Keratinocyte (primary cell): ENCODE data around the gene FAM43B. TPM values are rescaled to one million over a fixed set of nuclear protein-coding genes. Genes with fewer than 3 reads are reported as not detected.

ENCODE experiments used
- DNase-seq: peaks from one replicate; pipeline ENCODE4 v3.0.0-alpha.2; 2011; ENCODE audit warnings: low read depth, missing footprints, low spot score
- FAIRE-seq: peaks from 2 replicates; lab custom pipeline; 2011; peaks lifted over from hg19 to GRCh38; lab: Jason Lieb, UNC
- H2AFZ ChIP-seq: 2 replicates; pipeline ENCODE4 v1.6.0; 2012; ENCODE audit warnings: low read length, control low read depth, inconsistent platforms; ENCODE audit not compliant: control insufficient read depth
- H3K27ac ChIP-seq: 2 replicates; pipeline ENCODE4 v1.5.1; 2011; ENCODE audit warnings: low read length; ENCODE audit not compliant: control insufficient read depth, insufficient read depth
- H3K27me3 ChIP-seq: 3 replicates; pipeline ENCODE4 v1.6.0; 2011; ENCODE audit warnings: low read length; ENCODE audit not compliant: control insufficient read depth, insufficient read depth; ENCODE audit errors: extremely low read depth
- H3K36me3 ChIP-seq, 2 experiments: 2 replicates in 1 of 2; 3 replicates in 1 of 2; pipeline ENCODE4 v1.5.1; 2011; ENCODE audit warnings: low read length in 2 of 2, mild to moderate bottlenecking in 1 of 2; ENCODE audit not compliant: control insufficient read depth in 2 of 2, insufficient read depth in 2 of 2; ENCODE audit errors: extremely low read depth in 1 of 2
- H3K4me1 ChIP-seq: 3 replicates; pipeline ENCODE4 v1.5.1; 2011; ENCODE audit warnings: low read length; ENCODE audit not compliant: control insufficient read depth, insufficient read depth; ENCODE audit errors: extremely low read depth
- H3K4me2 ChIP-seq: 3 replicates; pipeline ENCODE4 v1.6.0; 2011; ENCODE audit warnings: low read depth, low read length; ENCODE audit not compliant: control insufficient read depth, insufficient read depth; ENCODE audit errors: extremely low read depth
- H3K4me3 ChIP-seq, 3 experiments: fragments of 200-600 bp in 1 of 3; sonication (generic) in 1 of 3; 2 replicates in 2 of 3; 3 replicates in 1 of 3; pipeline ENCODE4 v1.5.1; 2011 to 2016; ENCODE audit warnings: low read length in 3 of 3, mild to moderate bottlenecking in 3 of 3, control low read depth in 2 of 3, inconsistent platforms in 1 of 3, low read depth in 1 of 3, mixed read lengths in 1 of 3, mixed run types in 1 of 3, moderate library complexity in 1 of 3; ENCODE audit not compliant: control insufficient read depth in 2 of 3, insufficient read depth in 2 of 3; ENCODE audit errors: extremely low read depth in 1 of 3
- H3K79me2 ChIP-seq: 2 replicates; pipeline ENCODE4 v1.6.0; 2012; ENCODE audit warnings: low read length; ENCODE audit not compliant: control insufficient read depth, insufficient read depth
- H3K9ac ChIP-seq: 3 replicates; pipeline ENCODE4 v1.6.0; 2011; ENCODE audit warnings: low read length; ENCODE audit not compliant: control insufficient read depth, insufficient read depth; ENCODE audit errors: extremely low read depth
- H3K9me1 ChIP-seq: 3 replicates; pipeline ENCODE4 v1.6.0; 2011; ENCODE audit warnings: low read length; ENCODE audit not compliant: control insufficient read depth, insufficient read depth; ENCODE audit errors: extremely low read depth
- H3K9me3 ChIP-seq: 2 replicates; pipeline ENCODE4 v1.5.1; 2012; ENCODE audit warnings: low read depth, low read length; ENCODE audit not compliant: control insufficient read depth
- H4K20me1 ChIP-seq: 3 replicates; pipeline ENCODE4 v1.6.0; 2011; ENCODE audit warnings: low read length; ENCODE audit not compliant: control insufficient read depth, insufficient read depth; ENCODE audit errors: extremely low read depth
- EZH2 ChIP-seq: IDR thresholded peaks from one replicate; pipeline ENCODE4 v1.6.1; 2012; ENCODE audit warnings: inconsistent platforms, mild to moderate bottlenecking, low read length, moderate library complexity
- dilution Hi-C: fragments of 300-500 bp; cut with MboI; formaldehyde crosslinking; loops from one replicate; pipeline ENCODE4 v1.7.0; 2020; ENCODE audit warnings: low sequenced_read_pairs; ENCODE audit not compliant: extremely low pct_ligation_motif_present
- polyA minus RNA-seq, 3 experiments: library from RNA; depleted of rRNA, polyadenylated mRNA; stranded (reverse); fragments of >200 nt; gene quantifications; 1 replicate in 1 of 3; 2 replicates in 1 of 3; 3 replicates in 1 of 3; pipeline ENCODE4 v1.2.3, GENCODE V29; 2011
- polyA plus RNA-seq, 5 experiments: library from polyadenylated mRNA; depleted of rRNA in 3 of 5; stranded (reverse) in 3 of 5; stranded (forward) in 1 of 5; unstranded in 1 of 5; fragments of >200 nt; gene quantifications; 1 replicate in 1 of 5; 2 replicates in 3 of 5; 3 replicates in 1 of 5; pipeline versions ENCODE4 v1.2.1 to v1.2.3, GENCODE V29; 2011 to 2012; ENCODE audit warnings: missing spikeins in 2 of 5, low read depth in 1 of 5, low replicate concordance in 1 of 5
- TF ChIP-seq, protein P1 (sequence below), 3 experiments: IDR thresholded peaks in 1 of 3; conservative IDR thresholded peaks in 1 of 3; optimal IDR thresholded peaks in 1 of 3; 2 replicates in 2 of 3; 3 replicates in 1 of 3; pipeline versions ENCODE3 to v1.5.1; 2011; ENCODE audit warnings: low read length in 3 of 3, mild to moderate bottlenecking in 3 of 3, moderate library complexity in 2 of 3, control low read depth in 1 of 3, inconsistent platforms in 1 of 3; ENCODE audit not compliant: insufficient read depth in 2 of 3; ENCODE audit errors: extremely low read depth in 1 of 3

Gene FAM43B, protein sequence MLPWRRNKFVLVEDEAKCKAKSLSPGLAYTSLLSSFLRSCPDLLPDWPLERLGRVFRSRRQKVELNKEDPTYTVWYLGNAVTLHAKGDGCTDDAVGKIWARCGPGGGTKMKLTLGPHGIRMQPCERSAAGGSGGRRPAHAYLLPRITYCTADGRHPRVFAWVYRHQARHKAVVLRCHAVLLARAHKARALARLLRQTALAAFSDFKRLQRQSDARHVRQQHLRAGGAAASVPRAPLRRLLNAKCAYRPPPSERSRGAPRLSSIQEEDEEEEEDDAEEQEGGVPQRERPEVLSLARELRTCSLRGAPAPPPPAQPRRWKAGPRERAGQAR
- polyA plus RNA-seq: 0.02 to 0.03 TPM in 2 of 3 replicates, not detected in the other
- polyA plus RNA-seq (2011; ENCODE audit: low read depth): not detected
- polyA plus RNA-seq (2011; cell fraction: cytosol; rRNA removed): not detected in 2 replicates
- polyA plus RNA-seq (2011; cell fraction: nucleus; rRNA removed): 0.04 TPM in 1 of 2 replicates, not detected in the other
- not detected in 2 replicates for polyA plus RNA-seq (2012; ENCODE audit: low replicate concordance)
- polyA minus RNA-seq: 0.10 TPM in 1 of 3 replicates, not detected in the others
- not detected for polyA minus RNA-seq (2011; cell fraction: cytosol; rRNA and poly(A)+ RNA removed)
- polyA minus RNA-seq (2011; cell fraction: nucleus; rRNA and poly(A)+ RNA removed): not detected in 2 replicates

DNA sequence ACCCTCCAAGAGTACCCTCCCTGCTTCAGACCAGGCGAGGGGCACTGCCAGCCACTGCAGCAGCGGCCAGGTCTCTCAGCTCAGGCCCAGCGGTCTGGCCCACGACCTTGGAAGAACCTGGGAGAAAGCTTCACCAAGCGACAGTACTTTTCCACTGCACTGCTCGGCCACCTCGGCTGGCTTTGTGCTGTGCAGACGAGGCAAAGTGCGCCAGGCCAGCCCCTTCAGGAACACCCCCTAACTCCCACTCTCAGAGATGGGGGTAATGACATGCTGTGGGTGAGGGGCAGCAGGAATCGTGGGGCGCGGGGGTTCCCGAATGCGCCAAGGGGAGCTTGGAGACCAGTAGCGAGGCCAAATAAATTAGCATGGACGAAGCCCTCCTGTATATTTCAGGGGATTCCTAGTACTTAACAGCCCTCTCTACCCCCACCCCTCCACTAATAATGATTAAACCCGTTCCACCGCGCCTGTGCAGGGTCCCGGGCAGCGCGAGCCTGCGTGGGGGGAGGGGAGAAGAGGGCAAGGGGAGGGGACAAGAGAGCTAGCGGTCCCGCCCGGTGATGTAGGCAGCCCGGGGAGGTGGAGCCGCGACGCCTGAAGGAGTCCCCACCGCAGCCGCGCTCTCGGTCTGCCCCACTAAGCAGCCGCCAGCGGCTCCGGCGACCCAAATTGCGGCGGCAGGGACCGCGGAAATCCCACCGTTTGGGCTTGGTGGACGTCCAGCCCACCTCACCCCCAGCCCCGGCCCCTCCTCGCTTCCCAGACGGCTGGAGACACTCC is at the start of gene FAM43B:
Gene FAM43B (plus strand): TSS at position 629 of the 783 bp plus-strand sequence. CDS start 401 bp downstream, outside the sequence.
- Histone ChIP-seq H3K27ac (no peak within 1 kb of the TSS), H4K20me1 (no peaks in the 10 kb centered on the region), H2AFZ (no peak within 1 kb of the TSS), H3K9me1 (no peaks in the 10 kb centered on the region), H3K4me2 (peak within 1 kb of the TSS; percentile 42), H3K4me3 (peak within 1 kb of the TSS in 1 of 3 experiments; percentile 31), H3K4me1 (peaks cover 5% of the 10 kb centered on the region), H3K79me2 (no peaks in the 10 kb centered on the region), H3K9ac (no peak within 1 kb of the TSS), H3K9me3 (no peaks in the 10 kb centered on the region), H3K27me3 (peaks cover 59% of the 10 kb centered on the region), H3K36me3 (no peaks in the 10 kb centered on the region)
- FAIRE-seq (no peak), DNase-seq (no peak)
- dilution Hi-C loops: no loop called here
- TF ChIP-seq EZH2: no peak
- TF ChIP-seq, protein P1, sequence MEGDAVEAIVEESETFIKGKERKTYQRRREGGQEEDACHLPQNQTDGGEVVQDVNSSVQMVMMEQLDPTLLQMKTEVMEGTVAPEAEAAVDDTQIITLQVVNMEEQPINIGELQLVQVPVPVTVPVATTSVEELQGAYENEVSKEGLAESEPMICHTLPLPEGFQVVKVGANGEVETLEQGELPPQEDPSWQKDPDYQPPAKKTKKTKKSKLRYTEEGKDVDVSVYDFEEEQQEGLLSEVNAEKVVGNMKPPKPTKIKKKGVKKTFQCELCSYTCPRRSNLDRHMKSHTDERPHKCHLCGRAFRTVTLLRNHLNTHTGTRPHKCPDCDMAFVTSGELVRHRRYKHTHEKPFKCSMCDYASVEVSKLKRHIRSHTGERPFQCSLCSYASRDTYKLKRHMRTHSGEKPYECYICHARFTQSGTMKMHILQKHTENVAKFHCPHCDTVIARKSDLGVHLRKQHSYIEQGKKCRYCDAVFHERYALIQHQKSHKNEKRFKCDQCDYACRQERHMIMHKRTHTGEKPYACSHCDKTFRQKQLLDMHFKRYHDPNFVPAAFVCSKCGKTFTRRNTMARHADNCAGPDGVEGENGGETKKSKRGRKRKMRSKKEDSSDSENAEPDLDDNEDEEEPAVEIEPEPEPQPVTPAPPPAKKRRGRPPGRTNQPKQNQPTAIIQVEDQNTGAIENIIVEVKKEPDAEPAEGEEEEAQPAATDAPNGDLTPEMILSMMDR (optimal IDR thresholded peaks at IDR 0.05 in 1 of 3, IDR thresholded peaks at IDR 0.05 in 1 of 3, conservative IDR thresholded peaks at IDR 0.05 in 1 of 3; ENCODE audit: extremely low read depth in 1 of 3, insufficient read depth in 2 of 3, low read length in 3 of 3): no peak

DNA sequence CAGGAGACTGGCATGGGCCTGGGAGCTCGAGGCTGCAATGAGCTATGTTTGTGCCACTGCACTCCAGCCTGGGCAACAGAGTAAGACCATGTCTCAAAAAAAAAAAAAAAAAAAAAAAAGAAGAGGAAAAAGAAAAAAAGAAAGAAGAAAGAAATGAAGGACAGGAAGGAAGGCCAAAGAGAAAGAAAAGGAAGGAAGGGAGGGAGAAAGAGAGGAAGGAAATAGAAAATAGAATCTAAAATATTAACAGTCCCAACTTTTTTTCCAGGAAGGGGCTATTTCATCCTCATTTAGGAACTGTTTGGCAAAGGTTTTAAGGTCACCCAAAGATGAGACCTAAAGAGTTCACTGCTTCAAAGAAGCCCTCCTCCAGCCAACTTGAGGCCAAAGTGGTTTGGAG is 46.9 kb upstream of the FAM43B start:
- H3K4me1 ChIP-seq: peaks cover 25% of the 10 kb centered on the region
- H3K27ac ChIP-seq: no peak overlapping the region
- FAIRE-seq (no peak), DNase-seq (no peak)
- H3K4me3 ChIP-seq: no peak overlapping the region
- peaks cover 23 to 28% of the 10 kb centered on the region in 2 experiments for H3K36me3 ChIP-seq
- dilution Hi-C loops: no loop called here
- H3K27me3 ChIP-seq: no peaks in the 10 kb centered on the region
- H3K9me3 ChIP-seq: no peaks in the 10 kb centered on the region
- peaks cover 36% of the 10 kb centered on the region for H3K79me2 ChIP-seq
- TF ChIP-seq EZH2: no peak
- TF ChIP-seq, protein P1 (optimal IDR thresholded peaks at IDR 0.05 in 1 of 3, IDR thresholded peaks at IDR 0.05 in 1 of 3, conservative IDR thresholded peaks at IDR 0.05 in 1 of 3; ENCODE audit: extremely low read depth in 1 of 3, insufficient read depth in 2 of 3, low read length in 3 of 3): no peak
- no peak overlapping the region for H3K4me2 ChIP-seq
- H3K9me1 ChIP-seq: no peaks in the 10 kb centered on the region
- no peak overlapping the region for H3K9ac ChIP-seq
- no peak overlapping the region for H2AFZ ChIP-seq
- H4K20me1 ChIP-seq: no peaks in the 10 kb centered on the region
